Esophagus muscularis mucosa (tissue), 4 donors: Measurements from ENCODE around the gene TROAP. TPM values are rescaled to one million over a fixed set of nuclear protein-coding genes. Genes with fewer than 3 reads are reported as not detected.

Experiments used
- DNase-seq: peaks from one replicate; pipeline ENCODE4 v3.0.0-alpha.2; 2017; ENCODE audit errors: extremely low spot score
- H3K27ac ChIP-seq, 4 donors: fragments of 200-600 bp; sonication (generic); replicated peaks in 1 of 4; 1 replicate in 3 of 4; 2 replicates in 1 of 4; pipeline ENCODE4 v1.5.1; 2016 to 2019; ENCODE audit warnings: mild to moderate bottlenecking in 1 of 4
- H3K27me3 ChIP-seq, 4 donors: fragments of 200-600 bp; sonication (generic); one replicate each; pipeline versions ENCODE4 v1.5.1 to v1.6.0; 2016 to 2019
- H3K36me3 ChIP-seq, 4 donors: fragments of 200-600 bp; sonication (generic); one replicate each; pipeline ENCODE4 v1.5.1; 2016 to 2019
- H3K4me1 ChIP-seq, 4 donors: fragments of 200-600 bp; sonication (generic); one replicate each; pipeline ENCODE4 v1.5.1; 2016 to 2019
- H3K4me3 ChIP-seq, 4 donors: fragments of 200-600 bp; sonication (generic); 1 replicate in 2 of 4; 2 replicates in 2 of 4; pipeline ENCODE4 v1.5.1; 2016 to 2019; ENCODE audit warnings: mild to moderate bottlenecking in 4 of 4, moderate library complexity in 1 of 4
- H3K9me3 ChIP-seq, 4 donors: fragments of 200-600 bp; sonication (generic); 1 replicate in 3 of 4; 2 replicates in 1 of 4; pipeline ENCODE4 v1.5.1; 2016 to 2019
- CTCF ChIP-seq, 3 experiments: fragments of 200-600 bp in 2 of 3; fragments of 450-650 bp in 1 of 3; sonication (generic) in 2 of 3; IDR thresholded peaks; one replicate each; pipeline ENCODE4 v1.5.1; 2017 to 2019; ENCODE audit warnings: antibody characterized with exemption in 3 of 3, mild to moderate bottlenecking in 2 of 3, moderate library complexity in 1 of 3
- EP300 ChIP-seq: sonication (generic); formaldehyde crosslinking; IDR thresholded peaks from one replicate; pipeline ENCODE4 v1.6.1; 2017; ENCODE audit warnings: antibody characterized with exemption
- POLR2A ChIP-seq: fragments of 450-650 bp; IDR thresholded peaks from one replicate; pipeline ENCODE4 v1.6.1; 2017; ENCODE audit warnings: antibody characterized with exemption, moderate library complexity, mild to moderate bottlenecking, low read depth
- POLR2AphosphoS5 ChIP-seq, 2 donors: sonication (generic); formaldehyde crosslinking; IDR thresholded peaks; one replicate each; pipeline ENCODE4 v1.6.1; 2017; ENCODE audit warnings: antibody characterized with exemption in 2 of 2
- WGBS: methylation state at CpG from one replicate; pipeline ENCODE4 v1.1.5; 2018; 5-methylcytosine and 5-hydroxymethylcytosine counted together
- intact Hi-C: fragments of 100-400 bp; cut with DNase I; formaldehyde crosslinking; loops from one replicate; pipeline ENCODE4 v1.15.1; 2023
- total RNA-seq, 4 donors: library from RNA; depleted of rRNA; stranded (reverse); fragments of >200 nt; gene quantifications; one replicate each; pipeline versions ENCODE4 v1.1.0 to v1.2.1, GENCODE V29; 2016

TROAP gene
- total RNA-seq, 4 donors from 2014 or later: 0.26 to 0.80 TPM; not detected in 2

DNA sequence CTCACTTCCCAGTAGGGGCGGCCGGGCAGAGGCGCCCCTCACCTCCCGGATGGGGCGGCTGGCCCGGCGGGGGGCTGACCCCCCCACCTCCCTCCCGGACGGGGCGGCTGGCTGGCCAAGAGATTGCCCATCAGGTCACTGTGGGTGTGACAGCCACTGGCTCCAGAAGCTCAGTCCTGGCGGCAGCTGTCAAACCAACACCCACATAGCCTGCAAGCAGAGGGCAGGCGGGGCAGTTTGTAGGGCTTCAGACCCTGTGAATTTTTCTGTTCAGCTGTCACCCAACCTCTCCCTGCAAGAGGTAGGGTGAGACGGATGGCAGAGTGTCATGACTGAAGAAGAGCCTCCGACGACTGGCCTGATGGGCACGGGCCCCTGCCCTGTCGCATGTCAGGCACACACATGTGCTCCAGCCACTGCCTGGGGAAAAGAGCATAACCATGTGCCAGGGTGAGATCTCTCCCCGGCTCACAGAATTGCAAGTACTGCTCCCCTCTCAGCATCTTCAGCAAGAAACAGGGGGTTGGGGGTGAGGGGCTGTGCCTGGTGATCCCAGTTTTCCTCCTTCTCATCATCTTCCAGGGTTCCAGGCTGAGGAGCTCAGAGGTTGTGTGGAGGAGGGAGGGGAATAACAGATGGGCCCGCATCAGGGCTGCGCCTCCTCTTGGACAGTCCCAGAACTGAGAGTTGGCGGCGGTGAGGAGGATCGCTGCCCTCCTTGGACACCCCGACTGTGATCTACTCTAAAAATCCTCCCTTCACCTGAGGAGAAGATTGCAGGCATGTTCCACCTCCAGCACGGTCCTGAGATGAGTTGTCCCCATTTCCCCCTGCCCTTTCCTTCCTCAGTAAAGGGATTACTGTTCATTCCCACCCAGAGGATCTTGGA is 39.3 kb upstream of the TROAP start:
- WGBS: 85% methylated on average over 14 of the region's 25 CpGs
- DNase-seq: no peak
- no peak overlapping the region for H3K27ac ChIP-seq
- H3K27me3 ChIP-seq: peaks cover 0 to 46% (median 0%) of the 10 kb centered on the region in 4 donors
- intact Hi-C loops: loop anchor here (10.0 kb wide), 1 partner anchor 231 kb away; no protein-coding TSS in a partner anchor
- no peaks in the 10 kb centered on the region for H3K36me3 ChIP-seq
- TF ChIP-seq POLR2AphosphoS5 (IDR thresholded peaks at IDR 0.05) (no peak), CTCF (IDR thresholded peaks at IDR 0.05) (no peak), POLR2A (no peak), EP300 (no peak)
- H3K4me1 ChIP-seq: peaks cover 0 to 3% (median 0%) of the 10 kb centered on the region in 4 donors
- H3K4me3 ChIP-seq: no peak overlapping the region
- no peaks in the 10 kb centered on the region for H3K9me3 ChIP-seq

GRCh38 chr12:49284672-49285071 is 38.4 kb upstream of the TROAP start:
- Histone ChIP-seq H3K36me3 (no peaks in the 10 kb centered on the region), H3K4me3 (no peak overlapping the region), H3K4me1 (peaks cover 0 to 3% (median 0%) of the 10 kb centered on the region in 4 donors), H3K27me3 (peaks cover 0 to 55% (median 0%) of the 10 kb centered on the region in 4 donors), H3K27ac (no peak overlapping the region), H3K9me3 (no peaks in the 10 kb centered on the region)
- no peak for DNase-seq
- TF ChIP-seq CTCF (IDR thresholded peaks at IDR 0.05) (no peak), EP300 (no peak), POLR2AphosphoS5 (IDR thresholded peaks at IDR 0.05) (no peak), POLR2A (no peak)
- intact Hi-C loops: loop anchor here (5.0 to 10.0 kb wide), 2 partner anchors 58 to 230 kb away; no protein-coding TSS in a partner anchor
- WGBS: 86% methylated on average over 4 of the region's 4 CpGs

GRCh38 chr12:49287876-49288275 is 35.2 kb upstream of the TROAP start:
- WGBS: 53% methylated on average over 6 of the region's 6 CpGs
- H3K4me3 ChIP-seq: no peak overlapping the region
- H3K27me3 ChIP-seq: peaks cover 0 to 60% (median 0%) of the 10 kb centered on the region in 4 donors
- H3K4me1 ChIP-seq: peaks cover 3 to 5% (median 4%) of the 10 kb centered on the region in 4 donors
- intact Hi-C loops: loop anchor here (5.0 to 10.0 kb wide), 2 partner anchors 54 to 227 kb away; no protein-coding TSS in a partner anchor
- no peak overlapping the region for H3K27ac ChIP-seq
- no peak for TF ChIP-seq POLR2A
- TF ChIP-seq EP300: no peak
- no peak for TF ChIP-seq POLR2AphosphoS5 (IDR thresholded peaks at IDR 0.05)
- TF ChIP-seq CTCF (IDR thresholded peaks at IDR 0.05): no peak
- no peaks in the 10 kb centered on the region for H3K36me3 ChIP-seq
- H3K9me3 ChIP-seq: no peaks in the 10 kb centered on the region
- DNase-seq: no peak

- H3K27me3 ChIP-seq: peaks cover 0 to 59% (median 0%) of the 10 kb centered on the region in 4 donors
- H3K36me3 ChIP-seq: no peaks in the 10 kb centered on the region
- peak; percentile 83 to 88 (median 85) for TF ChIP-seq CTCF (IDR thresholded peaks at IDR 0.05)
- no peak for TF ChIP-seq POLR2A
- TF ChIP-seq POLR2AphosphoS5 (IDR thresholded peaks at IDR 0.05): no peak
- TF ChIP-seq EP300: no peak
- no peak overlapping the region for H3K27ac ChIP-seq
- DNase-seq: no peak
- H3K4me1 ChIP-seq: peaks cover 8 to 11% (median 10%) of the 10 kb centered on the region in 4 donors
- no peaks in the 10 kb centered on the region for H3K9me3 ChIP-seq
- H3K4me3 ChIP-seq: no peak overlapping the region
- WGBS: 5% methylated on average over 11 of the region's 11 CpGs
- intact Hi-C loops: loop anchor here (5.0 to 10.0 kb wide), 2 partner anchors 54 to 226 kb away; no protein-coding TSS in a partner anchor
These were observed 34.6 kb upstream of the TROAP start for GRCh38 chr12:49288412-49288853.
